WTC11 (cell line): ENCODE results near the gene HSF2BP. TPM values are rescaled to one million over a fixed set of nuclear protein-coding genes. Genes with fewer than 3 reads are reported as not detected.

Experiments used
- ATAC-seq: fragments of 200-7000 bp; cut with Tn5 transposase; 2 replicates; pipeline ENCODE4 v1.10.0; 2021; ENCODE audit warnings: mild to moderate bottlenecking, moderate library complexity
- CTCF ChIA-PET: fragments of 300-600 bp; sonication (Branson Sonifier 250); formaldehyde crosslinking; loops from one replicate; lab custom pipeline; 2021; ENCODE audit warnings: antibody characterized with exemption; lab: Charles Lee
- POLR2A ChIA-PET: fragments of 350-600 bp; sonication (Branson Sonifier 250); formaldehyde crosslinking; loops from one replicate; lab custom pipeline; 2021; ENCODE audit warnings: antibody characterized with exemption; lab: Charles Lee
- DNase-seq: peaks from one replicate; pipeline ENCODE4 v3.0.0; 2021; ENCODE audit warnings: low spot score
- H3K27ac Mint-ChIP-seq: 2 replicates; pipeline ENCODE4 v1.8.0; 2021; ENCODE audit warnings: mixed read lengths
- H3K27me3 Mint-ChIP-seq: 2 replicates; pipeline ENCODE4 v1.8.0; 2021; ENCODE audit warnings: low read depth, mild to moderate bottlenecking, moderate library complexity, mixed read lengths
- H3K36me3 Mint-ChIP-seq: 2 replicates; pipeline ENCODE4 v1.8.0; 2021; ENCODE audit warnings: mixed read lengths
- H3K4me1 Mint-ChIP-seq: 2 replicates; pipeline ENCODE4 v1.8.0; 2022; ENCODE audit warnings: mixed read lengths
- H3K4me3 Mint-ChIP-seq: 2 replicates; pipeline ENCODE4 v1.8.0; 2021; ENCODE audit warnings: mild to moderate bottlenecking, moderate library complexity, mixed read lengths
- H3K9me3 Mint-ChIP-seq: 2 replicates; pipeline ENCODE4 v1.8.0; 2021; ENCODE audit warnings: mixed read lengths
- CREM ChIP-seq: sonication (generic); formaldehyde crosslinking; IDR thresholded peaks from 2 replicates; pipeline ENCODE4 v1.8.1; 2022; ENCODE audit warnings: mild to moderate bottlenecking, missing genetic modification reagents, moderate library complexity
- ELF4 ChIP-seq: sonication (generic); formaldehyde crosslinking; IDR thresholded peaks from 2 replicates; pipeline ENCODE4 v1.8.1; 2022; ENCODE audit warnings: low read depth, mild to moderate bottlenecking, moderate library complexity, missing genetic modification reagents
- ETV6 ChIP-seq: sonication (generic); formaldehyde crosslinking; IDR thresholded peaks from 2 replicates; pipeline ENCODE4 v1.8.1; 2022; ENCODE audit warnings: mild to moderate bottlenecking, missing genetic modification reagents
- FOXK1 ChIP-seq: sonication (generic); formaldehyde crosslinking; IDR thresholded peaks from 2 replicates; pipeline ENCODE4 v1.8.0; 2022; ENCODE audit warnings: mild to moderate bottlenecking, moderate library complexity, missing genetic modification reagents
- GRHL2 ChIP-seq: fragments of 250-450 bp; sonication (Bioruptor Pico); IDR thresholded peaks from 2 replicates; pipeline ENCODE4 v1.8.0; 2022; ENCODE audit warnings: mild to moderate bottlenecking, moderate library complexity; ENCODE audit not compliant: insufficient replicate concordance, severe bottlenecking
- PREB ChIP-seq: sonication (generic); formaldehyde crosslinking; IDR thresholded peaks from 2 replicates; pipeline ENCODE4 v1.8.1; 2022; ENCODE audit warnings: mild to moderate bottlenecking, missing genetic modification reagents, moderate library complexity, borderline replicate concordance
- PRRX2 ChIP-seq: fragments of 250-450 bp; sonication (Bioruptor Pico); IDR thresholded peaks from 2 replicates; pipeline ENCODE4 v1.8.0; 2021; ENCODE audit warnings: mild to moderate bottlenecking
- RELA ChIP-seq: sonication (generic); formaldehyde crosslinking; IDR thresholded peaks from 2 replicates; pipeline ENCODE4 v1.8.1; 2022; ENCODE audit warnings: missing genetic modification reagents, mild to moderate bottlenecking, borderline replicate concordance
- RORB ChIP-seq: fragments of 250-450 bp; sonication (Bioruptor Pico); IDR thresholded peaks from 2 replicates; pipeline ENCODE4 v1.9.0; 2021; ENCODE audit warnings: mild to moderate bottlenecking
- SMAD3 ChIP-seq: sonication (generic); formaldehyde crosslinking; IDR thresholded peaks from 2 replicates; pipeline ENCODE4 v1.8.0; 2022; ENCODE audit warnings: missing genetic modification reagents, mild to moderate bottlenecking, borderline replicate concordance
- USF2 ChIP-seq: sonication (generic); formaldehyde crosslinking; IDR thresholded peaks from 2 replicates; pipeline ENCODE4 v1.8.1; 2023; ENCODE audit warnings: mild to moderate bottlenecking, missing genetic modification reagents, moderate library complexity
- ZNF232 ChIP-seq: sonication (generic); formaldehyde crosslinking; IDR thresholded peaks from 2 replicates; pipeline ENCODE4 v1.8.0; 2022; ENCODE audit warnings: mild to moderate bottlenecking, missing genetic modification reagents
- ZNF512 ChIP-seq: sonication (generic); formaldehyde crosslinking; IDR thresholded peaks from 2 replicates; pipeline ENCODE4 v1.8.1; 2022; ENCODE audit warnings: missing genetic modification reagents, borderline replicate concordance
- total RNA-seq: library from RNA; stranded (reverse); gene quantifications from 3 replicates; pipeline ENCODE4 v1.2.3, GENCODE V29; 2021
- TF ChIP-seq, protein P1 (sequence below): sonication (generic); formaldehyde crosslinking; IDR thresholded peaks from 2 replicates; pipeline ENCODE4 v1.8.0; 2023; ENCODE audit warnings: mild to moderate bottlenecking, missing genetic modification reagents
- TF ChIP-seq, protein P2 (sequence below): sonication (generic); formaldehyde crosslinking; conservative IDR thresholded peaks from 2 replicates; pipeline ENCODE4 v1.8.1; 2022; ENCODE audit warnings: mild to moderate bottlenecking, missing genetic modification reagents
- TF ChIP-seq, protein P3 (sequence below): fragments of 250-450 bp; sonication (Bioruptor Pico); IDR thresholded peaks from 2 replicates; pipeline ENCODE4 v1.9.0; 2021; ENCODE audit warnings: mild to moderate bottlenecking

HSF2BP gene
- total RNA-seq, 1 experiment from 2014 or later, result 1.1 TPM

- no peak for TF ChIP-seq USF2 (CRISPR knock-in tag)
- no peak for TF ChIP-seq PRRX2 (CRISPR knock-in tag)
Measured at GRCh38 chr21:43644071-43644470, 15.2 kb downstream of the HSF2BP start (continued).

- H3K4me3 Mint-ChIP-seq, result no peak overlapping the region
- no peaks in the 10 kb centered on the region for H3K27me3 Mint-ChIP-seq
- peak overlapping the region; percentile 58; the same call in 1 of the 2 replicates for H3K27ac Mint-ChIP-seq
- TF ChIP-seq RELA (no peak), RORB (no peak), GRHL2 (CRISPR knock-in tag) (no peak), FOXK1 (CRISPR knock-in tag) (no peak), ETV6 (CRISPR knock-in tag) (no peak), USF2 (CRISPR knock-in tag) (no peak), ZNF232 (CRISPR knock-in tag) (no peak)
- TF ChIP-seq, protein P1, sequence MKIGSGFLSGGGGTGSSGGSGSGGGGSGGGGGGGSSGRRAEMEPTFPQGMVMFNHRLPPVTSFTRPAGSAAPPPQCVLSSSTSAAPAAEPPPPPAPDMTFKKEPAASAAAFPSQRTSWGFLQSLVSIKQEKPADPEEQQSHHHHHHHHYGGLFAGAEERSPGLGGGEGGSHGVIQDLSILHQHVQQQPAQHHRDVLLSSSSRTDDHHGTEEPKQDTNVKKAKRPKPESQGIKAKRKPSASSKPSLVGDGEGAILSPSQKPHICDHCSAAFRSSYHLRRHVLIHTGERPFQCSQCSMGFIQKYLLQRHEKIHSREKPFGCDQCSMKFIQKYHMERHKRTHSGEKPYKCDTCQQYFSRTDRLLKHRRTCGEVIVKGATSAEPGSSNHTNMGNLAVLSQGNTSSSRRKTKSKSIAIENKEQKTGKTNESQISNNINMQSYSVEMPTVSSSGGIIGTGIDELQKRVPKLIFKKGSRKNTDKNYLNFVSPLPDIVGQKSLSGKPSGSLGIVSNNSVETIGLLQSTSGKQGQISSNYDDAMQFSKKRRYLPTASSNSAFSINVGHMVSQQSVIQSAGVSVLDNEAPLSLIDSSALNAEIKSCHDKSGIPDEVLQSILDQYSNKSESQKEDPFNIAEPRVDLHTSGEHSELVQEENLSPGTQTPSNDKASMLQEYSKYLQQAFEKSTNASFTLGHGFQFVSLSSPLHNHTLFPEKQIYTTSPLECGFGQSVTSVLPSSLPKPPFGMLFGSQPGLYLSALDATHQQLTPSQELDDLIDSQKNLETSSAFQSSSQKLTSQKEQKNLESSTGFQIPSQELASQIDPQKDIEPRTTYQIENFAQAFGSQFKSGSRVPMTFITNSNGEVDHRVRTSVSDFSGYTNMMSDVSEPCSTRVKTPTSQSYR (CRISPR knock-in tag), result no peak
- TF ChIP-seq, protein P2, sequence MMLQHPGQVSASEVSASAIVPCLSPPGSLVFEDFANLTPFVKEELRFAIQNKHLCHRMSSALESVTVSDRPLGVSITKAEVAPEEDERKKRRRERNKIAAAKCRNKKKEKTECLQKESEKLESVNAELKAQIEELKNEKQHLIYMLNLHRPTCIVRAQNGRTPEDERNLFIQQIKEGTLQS, result no peak
- H3K9me3 Mint-ChIP-seq, result no peaks in the 10 kb centered on the region
- ATAC-seq (no peak), DNase-seq (no peak)
- H3K36me3 Mint-ChIP-seq, result no peaks in the 10 kb centered on the region
- POLR2A ChIA-PET, result no interaction called here
- CTCF ChIA-PET, result no interaction called here
- peaks cover 17% of the 10 kb centered on the region; the same call in 1 of the 2 replicates for H3K4me1 Mint-ChIP-seq
Measured at GRCh38 chr21:43643193-43643592, 16.1 kb downstream of the HSF2BP start.

DNA sequence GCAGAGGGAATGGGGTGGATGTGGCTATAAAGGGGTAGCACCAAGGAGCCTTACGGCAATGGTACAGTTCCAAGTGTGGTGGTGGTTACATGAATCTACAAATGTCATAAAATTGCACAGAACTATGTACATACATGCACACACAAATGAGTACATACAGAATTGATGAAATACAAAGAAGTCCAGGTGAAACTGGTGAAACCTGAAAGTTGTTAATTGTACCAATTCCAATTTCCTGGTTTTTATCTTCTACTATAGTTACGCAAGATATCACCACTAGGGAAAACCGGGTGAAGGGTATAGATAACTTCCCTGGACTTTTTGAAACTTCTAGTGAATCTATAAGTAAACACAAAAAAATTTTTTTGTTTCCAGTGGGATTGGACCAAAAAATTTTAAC lies 18.9 kb downstream of the HSF2BP start:
- Mint-ChIP-seq H3K36me3 (no peaks in the 10 kb centered on the region), H3K27me3 (no peaks in the 10 kb centered on the region), H3K4me1 (peaks cover 7% of the 10 kb centered on the region; the same call in 1 of the 2 replicates)
- TF ChIP-seq ELF4 (CRISPR knock-in tag) (no peak), CREM (no peak), ZNF512 (CRISPR knock-in tag) (no peak), PREB (CRISPR knock-in tag) (no peak), SMAD3 (no peak)
- TF ChIP-seq, protein P3, sequence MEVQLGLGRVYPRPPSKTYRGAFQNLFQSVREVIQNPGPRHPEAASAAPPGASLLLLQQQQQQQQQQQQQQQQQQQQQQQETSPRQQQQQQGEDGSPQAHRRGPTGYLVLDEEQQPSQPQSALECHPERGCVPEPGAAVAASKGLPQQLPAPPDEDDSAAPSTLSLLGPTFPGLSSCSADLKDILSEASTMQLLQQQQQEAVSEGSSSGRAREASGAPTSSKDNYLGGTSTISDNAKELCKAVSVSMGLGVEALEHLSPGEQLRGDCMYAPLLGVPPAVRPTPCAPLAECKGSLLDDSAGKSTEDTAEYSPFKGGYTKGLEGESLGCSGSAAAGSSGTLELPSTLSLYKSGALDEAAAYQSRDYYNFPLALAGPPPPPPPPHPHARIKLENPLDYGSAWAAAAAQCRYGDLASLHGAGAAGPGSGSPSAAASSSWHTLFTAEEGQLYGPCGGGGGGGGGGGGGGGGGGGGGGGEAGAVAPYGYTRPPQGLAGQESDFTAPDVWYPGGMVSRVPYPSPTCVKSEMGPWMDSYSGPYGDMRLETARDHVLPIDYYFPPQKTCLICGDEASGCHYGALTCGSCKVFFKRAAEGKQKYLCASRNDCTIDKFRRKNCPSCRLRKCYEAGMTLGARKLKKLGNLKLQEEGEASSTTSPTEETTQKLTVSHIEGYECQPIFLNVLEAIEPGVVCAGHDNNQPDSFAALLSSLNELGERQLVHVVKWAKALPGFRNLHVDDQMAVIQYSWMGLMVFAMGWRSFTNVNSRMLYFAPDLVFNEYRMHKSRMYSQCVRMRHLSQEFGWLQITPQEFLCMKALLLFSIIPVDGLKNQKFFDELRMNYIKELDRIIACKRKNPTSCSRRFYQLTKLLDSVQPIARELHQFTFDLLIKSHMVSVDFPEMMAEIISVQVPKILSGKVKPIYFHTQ (CRISPR knock-in tag), result no peak
- TF ChIP-seq, all 79 proteins: peak for 0
- Mint-ChIP-seq H3K27ac (no peak overlapping the region), H3K4me3 (no peak overlapping the region), H3K9me3 (no peaks in the 10 kb centered on the region)
- ATAC-seq (no peak), DNase-seq (no peak)
- POLR2A ChIA-PET, result no interaction called here
- CTCF ChIA-PET, result no interaction called here
